Stomach (tissue), 9 donors: ENCODE data around the gene DYRK1A. TPM values are rescaled to one million over a fixed set of nuclear protein-coding genes. Genes with fewer than 3 reads are reported as not detected.

Source experiments
- DNase-seq, 2 donors: peaks; one replicate each; pipeline versions ENCODE4 v3.0.0 to v3.0.0-alpha.2; 2013 to 2019
- H3K27ac ChIP-seq, 5 donors: fragments of 200-600 bp in 4 of 5; sonication (generic) in 4 of 5; one replicate each; pipeline ENCODE4 v1.5.1; 2013 to 2019; ENCODE audit warnings: mild to moderate bottlenecking in 1 of 5, moderate library complexity in 1 of 5
- H3K27me3 ChIP-seq, 3 donors: fragments of 200-600 bp; sonication (generic); one replicate each; pipeline ENCODE4 v1.5.1; 2017 to 2019; ENCODE audit warnings: mixed run types in 1 of 3
- H3K36me3 ChIP-seq, 4 donors: fragments of 200-600 bp; sonication (generic); 1 replicate in 3 of 4; 2 replicates in 1 of 4; pipeline ENCODE4 v1.5.1; 2016 to 2019
- H3K4me1 ChIP-seq, 4 donors: fragments of 200-600 bp; sonication (generic); one replicate each; pipeline ENCODE4 v1.5.1; 2016 to 2019
- H3K4me3 ChIP-seq, 4 donors: fragments of 200-600 bp; sonication (generic) in 3 of 4; one replicate each; pipeline ENCODE4 v1.5.1; 2016 to 2019; ENCODE audit warnings: mild to moderate bottlenecking in 1 of 4
- H3K9me3 ChIP-seq, 4 donors: fragments of 200-600 bp; sonication (generic); one replicate each; pipeline ENCODE4 v1.5.1; 2016 to 2019
- CTCF ChIP-seq, 7 experiments: fragments of 450-650 bp in 4 of 7; fragments of 200-600 bp in 3 of 7; sonication (generic) in 3 of 7; IDR thresholded peaks; one replicate each; pipeline ENCODE4 v1.5.1; 2016 to 2019; ENCODE audit warnings: antibody characterized with exemption in 7 of 7, control low read depth in 2 of 7, mild to moderate bottlenecking in 1 of 7
- EP300 ChIP-seq: sonication (generic); formaldehyde crosslinking; IDR thresholded peaks from one replicate; pipeline ENCODE4 v1.6.1; 2017; ENCODE audit warnings: antibody characterized with exemption
- POLR2A ChIP-seq, 4 donors: fragments of 450-650 bp; IDR thresholded peaks; one replicate each; pipeline ENCODE4 v1.6.1; 2016; ENCODE audit warnings: antibody characterized with exemption in 4 of 4, control low read depth in 2 of 4, mild to moderate bottlenecking in 1 of 4, moderate library complexity in 1 of 4
- POLR2AphosphoS5 ChIP-seq, 3 donors: sonication (generic); formaldehyde crosslinking; IDR thresholded peaks; one replicate each; pipeline ENCODE4 v1.6.1; 2016; ENCODE audit warnings: antibody characterized with exemption in 3 of 3
- WGBS, 5 donors: extraction: QIAGEN DNeasy Blood & Tissue Kit in 3 of 5; methylation state at CpG; one replicate each; pipeline versions ENCODE4 v1.1.5 to v1.1.7; 2013 to 2018; 5-methylcytosine and 5-hydroxymethylcytosine counted together
- intact Hi-C: fragments of 100-400 bp; cut with DNase I; formaldehyde crosslinking; loops from one replicate; pipeline ENCODE4 v1.15.1; 2023; ENCODE audit warnings: low total_unique reads
- polyA plus RNA-seq, 3 donors: library from polyadenylated mRNA; stranded (reverse); fragments of 200-250 nt; gene quantifications; one replicate each; pipeline ENCODE4 v1.2.3, GENCODE V29; 2013
- total RNA-seq, 5 donors: library from RNA; depleted of rRNA; stranded (reverse); fragments of >200 nt; gene quantifications; one replicate each; pipeline versions ENCODE4 v1.1.0 to v1.2.3, GENCODE V29; 2014 to 2016
- donor health status: healthy with polysubstance abuse.
- donor health status: Bipolar disorder and iron deficiency.
- donor health status: healthy.

Gene DYRK1A
- total and polyA plus RNA-seq, 8 donors, result 10.1 to 124 (median 67.0) TPM

DNA sequence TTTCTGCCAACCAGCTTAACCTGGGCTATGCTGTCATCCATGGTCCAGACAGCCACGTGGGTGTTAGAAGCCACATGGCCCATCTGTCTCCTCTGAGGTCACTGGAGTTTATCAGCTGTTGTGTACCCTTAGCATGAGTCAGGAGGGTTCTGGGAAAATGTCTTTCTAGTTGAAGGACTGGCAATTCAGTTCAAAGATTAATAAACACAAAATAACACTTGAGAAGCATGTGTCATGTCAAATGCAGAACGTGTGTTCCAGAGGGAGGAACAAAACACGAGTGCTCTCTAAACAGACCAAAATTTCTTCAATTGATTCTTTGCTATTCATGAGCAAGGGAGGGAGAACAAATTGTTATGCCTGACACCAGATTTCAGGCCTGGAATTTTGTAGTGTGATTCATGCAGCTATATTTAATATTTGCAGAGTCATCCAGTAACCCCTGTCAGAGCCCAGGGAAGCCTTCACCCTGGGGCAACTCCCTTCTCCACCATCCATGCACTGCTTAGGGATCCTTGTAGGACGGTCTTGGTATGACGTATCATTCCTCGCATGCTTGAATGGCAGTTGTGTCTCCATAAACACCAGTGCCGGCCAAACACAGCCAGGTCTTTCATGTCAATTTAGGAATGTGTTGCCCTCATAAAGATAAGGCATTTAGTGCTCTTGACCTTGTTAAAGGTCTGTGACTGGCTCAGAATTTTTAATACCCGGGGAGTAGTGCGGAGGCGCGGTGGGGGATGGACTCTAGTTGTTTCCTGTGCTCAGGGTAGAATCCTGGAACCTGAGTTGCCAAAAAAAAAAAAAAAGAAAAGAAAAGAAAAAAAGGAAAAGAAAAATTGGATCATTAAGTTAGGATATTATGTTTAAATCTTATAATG, 27.7 kb upstream of the DYRK1A start:
- intact Hi-C loops, result no loop called here
- peaks cover 0 to 18% (median 10%) of the 10 kb centered on the region in 4 donors for H3K4me1 ChIP-seq
- WGBS, 5 donors, result 33 to 41% (median 36%) methylated on average over 11 of the region's 11 CpGs
- peak in 1 of 2 donors; percentile 49 for DNase-seq
- H3K36me3 ChIP-seq, result no peaks in the 10 kb centered on the region
- TF ChIP-seq CTCF (IDR thresholded peaks at IDR 0.05), result no peak
- TF ChIP-seq POLR2A (IDR thresholded peaks at IDR 0.05), result no peak
- peak in 1 of 3 donors; percentile 26 for TF ChIP-seq POLR2AphosphoS5 (IDR thresholded peaks at IDR 0.05)
- no peak for TF ChIP-seq EP300
- no peaks in the 10 kb centered on the region for H3K9me3 ChIP-seq
- peak overlapping the region in 4 of 5 donors; percentile 49 to 63 (median 58) for H3K27ac ChIP-seq
- no peaks in the 10 kb centered on the region for H3K27me3 ChIP-seq
- H3K4me3 ChIP-seq, result no peak overlapping the region

GRCh38 chr21:37339552-37339939, 27.0 kb upstream of the DYRK1A start:
- no peaks in the 10 kb centered on the region for H3K36me3 ChIP-seq
- H3K27ac ChIP-seq, result peak overlapping the region in 4 of 5 donors; percentile 49 to 63 (median 58)
- 27 to 58% (median 44%) methylated on average over 1 of the region's 1 CpG for WGBS, 5 donors
- peak in 1 of 2 donors; percentile 45 for DNase-seq
- no peaks in the 10 kb centered on the region for H3K27me3 ChIP-seq
- H3K4me3 ChIP-seq, result no peak overlapping the region
- no peaks in the 10 kb centered on the region for H3K9me3 ChIP-seq
- TF ChIP-seq POLR2AphosphoS5 (IDR thresholded peaks at IDR 0.05) (no peak), POLR2A (IDR thresholded peaks at IDR 0.05) (no peak), EP300 (no peak), CTCF (IDR thresholded peaks at IDR 0.05) (no peak)
- intact Hi-C loops, result no loop called here
- peaks cover 0 to 18% (median 10%) of the 10 kb centered on the region in 4 donors for H3K4me1 ChIP-seq

DNA sequence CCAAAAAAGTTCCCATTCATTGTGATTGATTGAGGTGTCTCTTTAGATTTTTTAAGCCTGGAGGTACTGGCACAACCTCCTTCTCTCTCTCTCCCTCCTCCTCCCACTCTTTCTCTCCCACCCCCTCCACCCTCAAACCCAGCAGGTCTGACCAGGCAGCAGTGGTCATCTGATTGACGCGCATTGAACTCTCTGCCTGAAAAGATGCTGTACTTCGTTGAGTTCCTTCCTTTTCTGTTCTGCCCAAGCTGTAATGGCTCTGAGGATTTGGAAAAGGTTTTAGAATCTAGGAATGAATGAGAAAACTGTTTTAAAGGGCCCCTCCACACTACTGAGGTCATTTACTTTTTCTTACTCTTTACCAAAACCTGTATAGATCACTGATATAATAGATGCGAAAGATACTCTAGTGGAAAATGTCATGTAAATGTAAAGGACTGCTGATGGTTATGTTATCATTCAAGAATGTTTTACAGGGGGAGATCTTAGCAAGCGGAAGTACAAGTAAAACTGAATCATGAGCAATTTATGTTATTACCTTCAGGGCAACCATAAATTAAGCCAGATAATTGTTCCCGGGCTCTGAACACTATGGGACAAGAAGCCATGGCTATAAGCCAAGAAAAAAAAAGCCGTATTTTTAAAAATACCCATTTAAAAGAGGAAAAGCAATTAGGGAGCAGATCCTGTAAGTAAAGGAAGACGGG, 25.2 kb upstream of the DYRK1A start:
- no peak for DNase-seq
- Histone ChIP-seq H3K4me1 (peaks cover 0 to 18% (median 10%) of the 10 kb centered on the region in 4 donors), H3K27ac (no peak overlapping the region), H3K36me3 (no peaks in the 10 kb centered on the region), H3K27me3 (no peaks in the 10 kb centered on the region), H3K9me3 (no peaks in the 10 kb centered on the region), H3K4me3 (no peak overlapping the region)
- 66 to 73% (median 71%) methylated on average over 8 of the region's 8 CpGs for WGBS, 5 donors
- TF ChIP-seq POLR2A (IDR thresholded peaks at IDR 0.05) (no peak), CTCF (IDR thresholded peaks at IDR 0.05) (no peak), POLR2AphosphoS5 (IDR thresholded peaks at IDR 0.05) (no peak), EP300 (no peak)
- intact Hi-C loops, result no loop called here

GRCh38 chr21:37342046-37342632, 24.4 kb upstream of the DYRK1A start:
- Histone ChIP-seq H3K27me3 (no peaks in the 10 kb centered on the region), H3K9me3 (no peaks in the 10 kb centered on the region), H3K4me3 (no peak overlapping the region), H3K4me1 (peaks cover 0 to 18% (median 10%) of the 10 kb centered on the region in 4 donors), H3K27ac (no peak overlapping the region), H3K36me3 (no peaks in the 10 kb centered on the region)
- TF ChIP-seq POLR2AphosphoS5 (IDR thresholded peaks at IDR 0.05) (no peak), POLR2A (IDR thresholded peaks at IDR 0.05) (no peak), CTCF (IDR thresholded peaks at IDR 0.05) (no peak), EP300 (no peak)
- intact Hi-C loops, result no loop called here
- WGBS, 5 donors, result 83 to 90% (median 86%) methylated on average over 9 of the region's 9 CpGs
- no peak for DNase-seq
